Endothelial cell of umbilical vein (primary cell): ENCODE results near the gene SREK1IP1. TPM values are rescaled to one million over a fixed set of nuclear protein-coding genes. Genes with fewer than 3 reads are reported as not detected.

Experiments used
- BruUV-seq: library from RNA; stranded (reverse); fragments of 400-500 nt; replicated peaks from 2 replicates; lab custom pipeline; 2021; lab: Mats Ljungman, UMichigan
- CTCF ChIA-PET: fragments of 300-600, 350-600 bp; sonication (Branson Sonifier 250); formaldehyde crosslinking; loops from one replicate; lab custom pipeline; 2021; ENCODE audit warnings: antibody characterized with exemption, inconsistent platforms; lab: Charles Lee
- POLR2A ChIA-PET: fragments of 300-600, 350-600 bp; sonication (Branson Sonifier 250); formaldehyde crosslinking; loops from one replicate; lab custom pipeline; 2021; ENCODE audit warnings: antibody characterized with exemption, inconsistent platforms; lab: Charles Lee
- DNase-seq: peaks from one replicate; pipeline ENCODE4 v3.0.0-alpha.2; 2011; ENCODE audit warnings: low read depth, low spot score
- FAIRE-seq: peaks from 2 replicates; lab custom pipeline; 2011; peaks lifted over from hg19 to GRCh38; lab: Jason Lieb, UNC
- H2AFZ ChIP-seq: 2 replicates; pipeline ENCODE4 v1.6.0; 2012; ENCODE audit warnings: low read depth, low read length, control low read depth, inconsistent platforms
- H3K27ac ChIP-seq: 2 replicates; pipeline ENCODE4 v1.5.1; 2011; ENCODE audit warnings: low read depth, mild to moderate bottlenecking, control low read depth, low read length, moderate library complexity; ENCODE audit not compliant: insufficient read depth
- H3K27me3 ChIP-seq, 2 experiments: 2 replicates each; pipeline versions ENCODE4 v1.6.0 to v1.6.1; 2011; ENCODE audit warnings: low read length in 2 of 2, mixed read lengths in 1 of 2; ENCODE audit not compliant: control insufficient read depth in 2 of 2, insufficient read depth in 2 of 2
- H3K36me3 ChIP-seq, 2 experiments: 2 replicates in 1 of 2; 3 replicates in 1 of 2; pipeline ENCODE4 v1.5.1; 2011; ENCODE audit warnings: low read length in 2 of 2, mild to moderate bottlenecking in 1 of 2, moderate library complexity in 1 of 2; ENCODE audit not compliant: control insufficient read depth in 2 of 2, insufficient read depth in 2 of 2; ENCODE audit errors: extremely low read depth in 1 of 2
- H3K4me1 ChIP-seq: 3 replicates; pipeline ENCODE4 v1.5.1; 2011; ENCODE audit warnings: mild to moderate bottlenecking, low read length; ENCODE audit not compliant: control insufficient read depth, insufficient read depth; ENCODE audit errors: extremely low read depth
- H3K4me2 ChIP-seq: 2 replicates; pipeline ENCODE4 v1.6.1; 2011; ENCODE audit warnings: low read length, control low read depth, mixed read lengths; ENCODE audit not compliant: insufficient read depth
- H3K4me3 ChIP-seq, 3 experiments: fragments of 200-600 bp in 1 of 3; sonication (generic), shearing (Covaris generic) in 1 of 3; replicated peaks in 1 of 3; 2 replicates each; pipeline ENCODE4 v1.5.1; 2011 to 2016; ENCODE audit warnings: control low read depth in 3 of 3, low read length in 3 of 3, mild to moderate bottlenecking in 2 of 3, inconsistent platforms in 1 of 3, low read depth in 1 of 3, moderate library complexity in 1 of 3; ENCODE audit not compliant: insufficient read depth in 1 of 3
- H3K79me2 ChIP-seq: 2 replicates; pipeline ENCODE4 v1.6.0; 2012; ENCODE audit warnings: low read length, inconsistent platforms; ENCODE audit not compliant: control insufficient read depth, insufficient read depth
- H3K9ac ChIP-seq: replicated peaks from 2 replicates; pipeline ENCODE3; 2011; ENCODE audit warnings: low read length, control low read depth; ENCODE audit not compliant: insufficient read depth; ENCODE audit errors: extremely low read depth
- H3K9me1 ChIP-seq: replicated peaks from 3 replicates; pipeline ENCODE4 v1.6.0; 2011; ENCODE audit warnings: mild to moderate bottlenecking, low read length; ENCODE audit not compliant: control insufficient read depth, insufficient read depth; ENCODE audit errors: extremely low read depth
- H3K9me3 ChIP-seq: replicated peaks from 2 replicates; pipeline ENCODE4 v1.5.1; 2012; ENCODE audit warnings: low read length, inconsistent platforms; ENCODE audit not compliant: control insufficient read depth, insufficient read depth
- H4K20me1 ChIP-seq: replicated peaks from 2 replicates; pipeline ENCODE3; 2011; ENCODE audit warnings: mild to moderate bottlenecking, low read length; ENCODE audit not compliant: control insufficient read depth, insufficient read depth; ENCODE audit errors: extremely low read depth
- FOS ChIP-seq: IDR thresholded peaks from 2 replicates; pipeline ENCODE4 v1.6.1; 2011; ENCODE audit warnings: mild to moderate bottlenecking, low read length, moderate library complexity, borderline replicate concordance; ENCODE audit not compliant: insufficient read depth
- GATA2 ChIP-seq: IDR thresholded peaks from 2 replicates; pipeline ENCODE4 v1.7.0; 2011; ENCODE audit warnings: low read depth, mild to moderate bottlenecking, moderate library complexity, mixed read lengths, low read length; ENCODE audit not compliant: insufficient read length, insufficient read depth
- JUN ChIP-seq: IDR thresholded peaks from 2 replicates; pipeline ENCODE4 v1.6.1; 2011; ENCODE audit warnings: borderline replicate concordance, low read depth; ENCODE audit not compliant: insufficient read length, insufficient read depth
- MYC ChIP-seq: IDR thresholded peaks from one replicate; pipeline ENCODE4 v1.6.1; 2011; ENCODE audit warnings: mild to moderate bottlenecking, low read depth, low read length
- POLR2AphosphoS5 ChIP-seq: IDR thresholded peaks from 2 replicates; pipeline ENCODE4 v1.6.1; 2012; ENCODE audit warnings: low read depth, mild to moderate bottlenecking, control low read depth, low read length, moderate library complexity; ENCODE audit not compliant: insufficient read depth
- dilution Hi-C: fragments of 300-500 bp; cut with MboI; formaldehyde crosslinking; loops from one replicate; pipeline ENCODE4 v1.15.0; 2019; ENCODE audit warnings: low sequenced_read_pairs; ENCODE audit not compliant: extremely low pct_ligation_motif_present
- intact Hi-C: fragments of 100-400 bp; cut with micrococcal nuclease; formaldehyde crosslinking; loops from one replicate; pipeline ENCODE4 v1.10.0; 2022
- polyA plus RNA-seq, 4 experiments: library from polyadenylated mRNA; depleted of rRNA in 3 of 4; stranded (reverse) in 3 of 4; unstranded in 1 of 4; fragments of >200 nt; gene quantifications; 2 replicates each; pipeline versions ENCODE4 v1.2.1 to v1.2.3, GENCODE V29; 2011 to 2012; ENCODE audit warnings: missing spikeins in 1 of 4
- total RNA-seq: library from RNA; stranded (reverse); gene quantifications from 2 replicates; pipeline ENCODE4 v1.2.3, GENCODE V29; 2021
- TF ChIP-seq, protein P1 (sequence below), 2 donors: IDR thresholded peaks; 1 replicate in 1 of 2; 2 replicates in 1 of 2; pipeline ENCODE4 v1.5.1; 2011; ENCODE audit warnings: low read length in 2 of 2, mild to moderate bottlenecking in 2 of 2, moderate library complexity in 2 of 2, control low read depth in 1 of 2, inconsistent platforms in 1 of 2, low read depth in 1 of 2; ENCODE audit not compliant: insufficient read depth in 1 of 2; ENCODE audit errors: extremely low read depth in 1 of 2
- TF ChIP-seq, protein P2 (sequence below): IDR thresholded peaks from 2 replicates; pipeline ENCODE4 v1.6.1; 2011; ENCODE audit not compliant: insufficient read depth, insufficient read length

The SREK1IP1 gene
- total and polyA plus RNA-seq, 2 donors (not counting 3 experiments of a cell fraction or from before 2014, with no cell fraction given): 6.3 to 17.8 TPM

DNA sequence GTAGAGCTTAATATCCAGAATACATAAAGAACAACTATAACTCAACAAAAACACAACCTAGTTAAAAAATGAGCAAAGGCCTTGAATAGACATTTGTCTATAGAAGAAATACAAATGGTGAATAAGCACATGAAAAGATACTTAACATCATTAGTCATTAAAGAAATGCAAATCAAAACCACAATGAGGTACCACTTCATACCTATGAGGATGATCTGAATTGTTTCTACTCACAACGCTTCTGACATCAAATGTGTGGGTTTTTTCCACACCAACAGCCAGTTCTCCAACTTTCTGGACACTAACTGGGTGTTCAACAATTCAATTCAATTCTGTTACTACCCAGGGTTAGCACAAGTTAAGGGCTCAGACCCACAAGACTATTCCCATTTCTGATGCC is 22.0 kb downstream of the SREK1IP1 start:
- ChIA-PET CTCF (no interaction called here), POLR2A (no interaction called here)
- no peaks in the 10 kb centered on the region for H3K4me1 ChIP-seq
- H3K4me3 ChIP-seq: no peak overlapping the region
- no peak overlapping the region for H3K4me2 ChIP-seq
- BruUV-seq: no TSS peak
- TF ChIP-seq MYC (no peak), FOS (no peak), POLR2AphosphoS5 (no peak)
- TF ChIP-seq, protein P1, sequence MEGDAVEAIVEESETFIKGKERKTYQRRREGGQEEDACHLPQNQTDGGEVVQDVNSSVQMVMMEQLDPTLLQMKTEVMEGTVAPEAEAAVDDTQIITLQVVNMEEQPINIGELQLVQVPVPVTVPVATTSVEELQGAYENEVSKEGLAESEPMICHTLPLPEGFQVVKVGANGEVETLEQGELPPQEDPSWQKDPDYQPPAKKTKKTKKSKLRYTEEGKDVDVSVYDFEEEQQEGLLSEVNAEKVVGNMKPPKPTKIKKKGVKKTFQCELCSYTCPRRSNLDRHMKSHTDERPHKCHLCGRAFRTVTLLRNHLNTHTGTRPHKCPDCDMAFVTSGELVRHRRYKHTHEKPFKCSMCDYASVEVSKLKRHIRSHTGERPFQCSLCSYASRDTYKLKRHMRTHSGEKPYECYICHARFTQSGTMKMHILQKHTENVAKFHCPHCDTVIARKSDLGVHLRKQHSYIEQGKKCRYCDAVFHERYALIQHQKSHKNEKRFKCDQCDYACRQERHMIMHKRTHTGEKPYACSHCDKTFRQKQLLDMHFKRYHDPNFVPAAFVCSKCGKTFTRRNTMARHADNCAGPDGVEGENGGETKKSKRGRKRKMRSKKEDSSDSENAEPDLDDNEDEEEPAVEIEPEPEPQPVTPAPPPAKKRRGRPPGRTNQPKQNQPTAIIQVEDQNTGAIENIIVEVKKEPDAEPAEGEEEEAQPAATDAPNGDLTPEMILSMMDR (IDR thresholded peaks at IDR 0.05; ENCODE audit: extremely low read depth in 1 of 2, insufficient read depth in 1 of 2, low read depth in 1 of 2, low read length in 2 of 2): no peak
- TF ChIP-seq, protein P2, sequence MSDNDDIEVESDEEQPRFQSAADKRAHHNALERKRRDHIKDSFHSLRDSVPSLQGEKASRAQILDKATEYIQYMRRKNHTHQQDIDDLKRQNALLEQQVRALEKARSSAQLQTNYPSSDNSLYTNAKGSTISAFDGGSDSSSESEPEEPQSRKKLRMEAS: no peak
- no peaks in the 10 kb centered on the region for H3K9me3 ChIP-seq
- no peak for DNase-seq
- no peak overlapping the region for H3K9ac ChIP-seq
- dilution Hi-C loops (no loop called here), intact Hi-C loops (no loop called here)
- no peak for FAIRE-seq
- H2AFZ ChIP-seq: no peak overlapping the region
- H4K20me1 ChIP-seq: no peaks in the 10 kb centered on the region
- no peaks in the 10 kb centered on the region for H3K36me3 ChIP-seq
- peaks cover 6% of the 10 kb centered on the region for H3K79me2 ChIP-seq
- no peaks in the 10 kb centered on the region for H3K27me3 ChIP-seq
- H3K9me1 ChIP-seq: no peaks in the 10 kb centered on the region
- no peak overlapping the region for H3K27ac ChIP-seq

DNA sequence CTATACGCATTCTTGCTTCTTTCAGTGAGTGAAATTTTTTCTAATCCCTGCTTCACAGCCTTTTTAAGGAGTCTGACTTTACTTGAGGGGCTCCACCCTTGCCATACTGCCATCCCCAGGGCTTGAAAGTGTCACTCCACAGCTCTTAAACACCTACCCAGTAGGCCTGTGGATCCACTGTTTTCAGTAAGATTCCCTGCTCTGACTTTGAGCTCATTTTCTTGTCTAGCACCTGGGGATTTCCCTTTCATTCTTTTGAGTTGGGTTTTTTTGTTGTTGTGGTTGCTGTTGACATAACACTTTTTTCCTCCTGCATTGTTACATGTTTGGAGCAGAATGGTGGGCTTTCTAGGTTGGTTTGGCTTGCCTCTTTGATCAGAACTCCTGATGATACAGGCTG is 23.6 kb downstream of the SREK1IP1 start:
- ChIA-PET POLR2A (no interaction called here), CTCF (no interaction called here)
- Histone ChIP-seq H3K9ac (no peak overlapping the region), H3K4me2 (no peak overlapping the region), H4K20me1 (no peaks in the 10 kb centered on the region), H3K79me2 (peaks cover 6% of the 10 kb centered on the region), H3K4me1 (no peaks in the 10 kb centered on the region), H3K27me3 (no peaks in the 10 kb centered on the region), H3K9me3 (no peaks in the 10 kb centered on the region), H3K9me1 (no peaks in the 10 kb centered on the region), H3K36me3 (peaks cover 0 to 6% of the 10 kb centered on the region in 2 experiments), H3K27ac (no peak overlapping the region), H3K4me3 (no peak overlapping the region), H2AFZ (no peak overlapping the region)
- intact Hi-C loops (no loop called here), dilution Hi-C loops (no loop called here)
- TF ChIP-seq, protein P1 (IDR thresholded peaks at IDR 0.05; ENCODE audit: extremely low read depth in 1 of 2, insufficient read depth in 1 of 2, low read depth in 1 of 2, low read length in 2 of 2): no peak
- no peak for TF ChIP-seq POLR2AphosphoS5
- TF ChIP-seq, protein P2: no peak
- no peak for TF ChIP-seq GATA2
- TF ChIP-seq JUN: no peak
- no peak for TF ChIP-seq MYC
- BruUV-seq: no TSS peak
- DNase-seq (no peak), FAIRE-seq (no peak)
